ENCODE data around the gene ARHGAP6. TPM values are rescaled to one million over a fixed set of nuclear protein-coding genes. Genes with fewer than 3 reads are reported as not detected.

ARHGAP6 gene
- polyA plus RNA-seq, 2 of the 4 experiments (the other 2 are of a cell fraction) = 0.04 TPM; not detected in 1

- CTCF ChIA-PET = interaction anchor here (1.6 kb wide), 1 partner anchor 13 kb away, joined by 3 read pairs; no protein-coding TSS in a partner anchor
- no peaks in the 10 kb centered on the region for H3K4me1 ChIP-seq
- no peak overlapping the region for H3K4me2 ChIP-seq
- H3K9me3 ChIP-seq = no peaks in the 10 kb centered on the region
- no peak overlapping the region for H3K27ac ChIP-seq
- peak; percentile 90 for FAIRE-seq
- TF ChIP-seq EP300 (IDR thresholded peaks at IDR 0.05) (no peak), RARB (CRISPR knock-in tag; IDR thresholded peaks at IDR 0.05) (no peak), EHMT2 (IDR thresholded peaks at IDR 0.05; ENCODE audit: low read depth) (no peak), MYC (IDR thresholded peaks at IDR 0.05; ENCODE audit: borderline replicate concordance, low read length) (no peak), KDM1A (IDR thresholded peaks at IDR 0.05; ENCODE audit: low read depth) (no peak), FOSB (CRISPR knock-in tag; IDR thresholded peaks at IDR 0.05) (no peak), NR3C1 (IDR thresholded peaks at IDR 0.05) (no peak), NPAS2 (CRISPR knock-in tag; IDR thresholded peaks at IDR 0.05; ENCODE audit: borderline replicate concordance) (no peak), POLR2A (IDR thresholded peaks at IDR 0.05; ENCODE audit: low read length) (no peak), POLR2AphosphoS2 (conservative IDR thresholded peaks at IDR 0.05; ENCODE audit: low read length) (no peak), FOXS1 (CRISPR knock-in tag; IDR thresholded peaks at IDR 0.05) (no peak), GATA3 (IDR thresholded peaks at IDR 0.05; ENCODE audit: borderline replicate concordance) (no peak), HOXB13 (CRISPR knock-in tag; IDR thresholded peaks at IDR 0.05; ENCODE audit: low read depth) (no peak)
- no peak for DNase-seq (ENCODE audit: low read depth in 1 of 2, low spot score in 1 of 2)
- WGBS (ENCODE audit: missing lambda C conversion rate) = 57% methylated on average over 4 of the region's 4 CpGs
- no peak for ATAC-seq
- POLR2A ChIA-PET = no interaction called here
- no peak overlapping the region for H3K4me3 ChIP-seq
These were observed 310.3 kb downstream of the ARHGAP6 start for GRCh38 chrX:11355259-11355909.

GRCh38 chrX:11352296-11352741 lies 313.4 kb downstream of the ARHGAP6 start:
- H3K4me3 ChIP-seq = no peak overlapping the region
- H3K4me2 ChIP-seq = no peak overlapping the region
- no peaks in the 10 kb centered on the region for H3K4me1 ChIP-seq
- WGBS (ENCODE audit: missing lambda C conversion rate) = 23% methylated on average over 1 of the region's 1 CpG
- no peak for ATAC-seq
- ChIA-PET POLR2A (no interaction called here), CTCF (no interaction called here)
- H3K27ac ChIP-seq = no peak overlapping the region
- no peaks in the 10 kb centered on the region for H3K9me3 ChIP-seq
- FAIRE-seq = no peak
- TF ChIP-seq SREBF2 (IDR thresholded peaks at IDR 0.05) = no peak
- TF ChIP-seq TFCP2L1 (CRISPR knock-in tag; IDR thresholded peaks at IDR 0.05) = no peak
- TF ChIP-seq MAFK (IDR thresholded peaks at IDR 0.05; ENCODE audit: partially characterized antibody) = no peak
- no peak for TF ChIP-seq POLR2AphosphoS2 (conservative IDR thresholded peaks at IDR 0.05; ENCODE audit: low read length)
- no peak for TF ChIP-seq MAX (IDR thresholded peaks at IDR 0.05)
- no peak for TF ChIP-seq CTCF (IDR thresholded peaks at IDR 0.05)
- no peak for TF ChIP-seq USF2 (IDR thresholded peaks at IDR 0.05)
- no peak for DNase-seq (ENCODE audit: low read depth in 1 of 2, low spot score in 1 of 2)

- POLR2A ChIA-PET = no interaction called here
- ATAC-seq = no peak
These were observed 314.1 kb downstream of the ARHGAP6 start for GRCh38 chrX:11351375-11352295.

More at GRCh38 chrX:11351375-11352295, 314.1 kb downstream of the ARHGAP6 start:
- H3K4me3 ChIP-seq = no peak overlapping the region
- H3K9me3 ChIP-seq = no peaks in the 10 kb centered on the region
- H3K4me2 ChIP-seq = no peak overlapping the region
- CTCF ChIA-PET = no interaction called here
- no peak for FAIRE-seq
- H3K27ac ChIP-seq = no peak overlapping the region
- H3K4me1 ChIP-seq = no peaks in the 10 kb centered on the region
- WGBS (ENCODE audit: missing lambda C conversion rate) = 31% methylated on average over 10 of the region's 11 CpGs
- TF ChIP-seq TP53 (CRISPR knock-in tag; IDR thresholded peaks at IDR 0.05) (no peak), CHD2 (IDR thresholded peaks at IDR 0.05; ENCODE audit: low read length, partially characterized antibody) (no peak), SREBF2 (IDR thresholded peaks at IDR 0.05) (no peak), HOXB13 (CRISPR knock-in tag; IDR thresholded peaks at IDR 0.05; ENCODE audit: low read depth) (no peak), MAFK (IDR thresholded peaks at IDR 0.05; ENCODE audit: partially characterized antibody) (no peak), KDM5A (IDR thresholded peaks at IDR 0.05) (no peak), CHD4 (IDR thresholded peaks at IDR 0.05; ENCODE audit: borderline replicate concordance) (no peak), ZFP36 (IDR thresholded peaks at IDR 0.05; ENCODE audit: borderline replicate concordance, partially characterized antibody) (no peak), E2F6 (IDR thresholded peaks at IDR 0.05; ENCODE audit: borderline replicate concordance, low read depth) (no peak), EHF (CRISPR knock-in tag; IDR thresholded peaks at IDR 0.05) (no peak), RNF2 (IDR thresholded peaks at IDR 0.05; ENCODE audit: borderline replicate concordance, low read depth) (no peak), EHMT2 (IDR thresholded peaks at IDR 0.05; ENCODE audit: low read depth) (no peak), TFCP2L1 (CRISPR knock-in tag; IDR thresholded peaks at IDR 0.05) (no peak), HES2 (IDR thresholded peaks at IDR 0.05) (no peak), ZC3H11A (IDR thresholded peaks at IDR 0.05) (no peak)
- no peak for DNase-seq (ENCODE audit: low read depth in 1 of 2, low spot score in 1 of 2)

Measured in A549 (cell line).